ENCODE results near the gene FBLN5.
A peak's percentile ranks its signal among the peaks of the same experiment; 100 is the strongest.
"Not testable (repeated sequence)": the region's sequence is repeated elsewhere in the genome, so short reads cannot be mapped to it uniquely, and the experiment has no call there.

FBLN5 gene

DNA sequence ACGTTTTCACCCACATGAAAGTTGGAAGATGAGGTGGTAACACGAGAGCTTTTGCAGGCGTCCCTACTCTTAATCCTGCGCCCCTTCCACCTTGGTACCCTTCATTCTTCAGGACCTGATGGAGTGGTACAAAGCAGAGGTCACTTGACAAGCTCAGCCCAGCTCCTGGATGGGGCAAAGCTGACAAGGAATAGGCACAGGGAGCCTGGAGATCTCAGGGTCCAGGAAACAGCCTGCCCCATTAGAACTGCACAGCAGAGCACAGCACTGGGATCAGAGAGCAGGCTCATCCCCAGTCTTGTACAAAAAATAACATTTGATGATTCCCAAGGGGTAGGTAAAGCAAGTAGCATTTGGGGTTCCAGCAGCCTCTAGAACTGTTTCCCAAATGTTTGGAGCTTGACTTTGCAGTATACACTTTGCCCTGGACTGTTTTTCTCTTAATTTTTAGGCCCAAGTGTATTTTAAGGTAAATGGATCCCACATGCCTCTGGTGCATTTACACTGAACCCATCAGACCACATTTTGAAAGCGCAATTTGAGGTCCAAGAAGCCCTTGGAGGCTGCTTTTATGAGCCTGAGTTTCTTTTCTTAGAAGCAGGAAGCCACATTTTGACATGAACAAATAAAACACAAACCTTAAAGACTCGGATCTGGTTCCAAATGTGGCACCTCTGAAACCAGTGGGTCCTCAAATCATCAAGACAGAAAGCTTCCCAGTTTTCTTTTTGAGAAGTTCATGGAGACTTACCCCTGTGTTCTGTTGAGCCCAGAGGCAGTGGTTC, 80.8 kb downstream of the FBLN5 start:
- no peak for DNase-seq

DNA sequence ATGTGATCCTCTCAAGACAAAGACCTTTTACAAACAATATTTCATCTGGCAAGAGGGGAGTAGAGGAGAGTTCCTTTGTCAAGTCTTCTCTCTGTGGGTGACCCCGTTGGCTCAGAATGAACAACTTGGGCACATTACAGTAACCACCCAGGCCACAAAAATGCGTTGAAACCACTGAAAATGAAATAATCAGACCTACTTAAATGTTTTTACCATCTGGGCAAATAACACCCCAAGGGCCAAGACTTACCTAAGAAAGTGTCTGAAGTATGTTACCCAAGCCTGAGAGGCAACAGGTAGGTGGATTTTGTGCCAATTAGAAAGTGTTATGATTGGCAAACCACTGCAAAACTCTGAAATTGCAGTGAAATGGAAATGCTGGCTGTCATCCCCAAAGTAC, 81.4 kb downstream of the FBLN5 start:
- no peak for DNase-seq

DNA sequence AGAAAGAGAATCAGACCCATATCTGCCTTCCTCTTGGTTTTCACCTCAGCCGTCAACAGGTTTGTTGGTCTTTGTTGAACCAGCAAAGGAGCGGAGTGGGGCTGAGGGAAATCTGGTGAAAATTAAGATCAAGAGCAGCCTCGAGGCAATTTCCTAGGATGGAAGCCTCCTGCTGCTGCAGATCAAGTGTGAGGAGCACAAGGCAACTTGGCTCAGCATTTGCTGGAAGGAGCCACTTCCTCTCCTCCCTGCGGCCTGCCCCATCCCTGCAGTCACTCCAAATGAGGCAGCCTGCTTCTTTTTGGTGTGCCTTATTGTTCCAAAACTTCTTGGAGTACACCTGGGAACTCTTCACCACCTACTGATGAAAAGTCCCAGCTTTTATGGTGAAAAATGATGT, 85.1 kb downstream of the FBLN5 start:
- no peak for DNase-seq

DNA sequence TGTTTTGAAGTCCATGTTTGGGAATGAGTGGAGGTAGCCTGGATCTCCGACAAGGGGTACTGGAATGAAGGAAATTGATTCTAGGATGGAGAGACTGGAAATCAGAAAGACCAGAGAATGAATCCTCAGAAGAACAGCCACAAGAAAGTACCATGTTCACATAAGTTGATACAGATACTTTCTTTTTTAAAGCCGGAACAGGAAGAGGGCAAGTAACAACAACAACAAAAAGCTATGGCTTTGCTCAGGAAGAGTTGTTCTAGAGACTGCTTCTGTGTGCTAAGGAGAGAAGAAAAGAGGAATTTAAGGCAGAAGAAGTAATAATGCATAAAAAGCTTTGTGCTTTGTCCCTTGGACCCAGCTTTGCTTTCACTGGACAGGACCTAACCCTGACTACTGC, 86.4 kb downstream of the FBLN5 start:
- no peak for DNase-seq

DNA sequence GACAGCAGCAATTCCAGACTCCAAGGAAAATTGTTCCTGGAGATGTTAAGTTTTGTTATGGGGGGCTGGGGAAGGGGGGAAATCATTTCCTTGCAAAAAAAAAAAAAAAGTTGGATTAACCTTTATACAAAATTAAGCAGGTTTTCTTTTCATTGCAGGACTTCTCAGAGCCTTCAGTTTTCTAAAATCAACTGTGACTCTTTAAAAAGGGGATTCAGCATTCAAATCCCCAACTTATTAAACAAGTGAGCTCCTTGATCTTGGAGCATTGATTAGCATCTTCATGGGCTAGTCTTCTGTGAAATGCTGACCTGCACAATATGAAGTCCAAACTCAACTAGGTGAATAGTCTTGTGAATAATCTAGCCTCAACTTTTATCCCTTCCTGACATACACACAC, 87.3 kb downstream of the FBLN5 start:
- no peak for DNase-seq

DNA sequence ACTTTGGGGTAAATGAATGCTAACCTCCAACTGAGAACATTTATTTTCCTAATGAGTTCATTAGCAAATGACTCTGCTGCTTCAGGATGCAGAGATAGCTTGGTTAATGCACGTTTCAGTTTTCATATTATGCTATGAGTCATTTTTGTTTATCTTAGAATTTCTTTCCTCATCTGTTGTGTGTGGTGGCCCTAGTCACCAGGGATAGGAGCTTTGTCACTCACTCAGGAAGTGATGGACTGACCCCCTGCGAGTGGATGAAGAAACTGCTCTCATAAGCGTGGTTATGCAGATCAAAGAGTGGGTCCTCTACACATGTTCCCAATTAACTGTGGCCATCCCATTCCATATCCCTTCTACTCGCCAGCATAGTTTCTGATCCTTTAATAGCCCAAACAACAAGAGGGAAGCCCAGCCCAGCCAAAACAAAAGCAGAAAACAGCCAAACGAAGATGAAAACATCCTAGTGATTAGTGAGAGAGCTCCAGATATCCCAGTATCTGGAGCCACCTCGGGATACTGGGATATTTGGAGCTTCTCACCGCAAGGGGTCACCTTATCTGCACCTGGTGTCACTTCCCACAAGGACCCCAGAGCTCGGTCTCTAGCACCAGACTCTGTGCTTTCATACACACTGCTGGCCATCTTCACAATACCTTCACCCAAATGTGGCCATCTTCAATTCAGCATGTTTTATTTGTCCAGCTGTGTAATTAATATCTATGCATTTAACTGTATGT, 88.8 kb downstream of the FBLN5 start:
- DNase-seq, result no peak

DNA sequence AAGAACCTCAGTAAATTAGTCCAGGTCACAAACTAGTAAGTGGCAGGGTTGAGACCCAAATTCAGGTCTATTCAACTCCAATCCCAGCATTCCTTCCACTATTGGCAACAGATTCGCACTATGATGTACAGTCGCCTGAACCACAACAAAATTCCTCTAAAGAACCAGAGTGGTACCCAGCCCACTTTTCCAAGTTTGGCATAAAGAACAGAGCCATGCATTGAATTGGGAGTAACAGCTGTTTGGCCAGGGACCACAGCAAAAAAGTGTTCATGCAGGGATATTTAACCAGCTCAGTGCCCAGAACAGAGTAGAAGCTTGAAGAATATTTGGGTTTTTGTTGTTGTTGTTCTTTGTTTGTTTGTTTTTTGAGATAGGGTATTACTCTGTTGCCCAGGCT, 89.9 kb downstream of the FBLN5 start:
- no peak for DNase-seq

DNA sequence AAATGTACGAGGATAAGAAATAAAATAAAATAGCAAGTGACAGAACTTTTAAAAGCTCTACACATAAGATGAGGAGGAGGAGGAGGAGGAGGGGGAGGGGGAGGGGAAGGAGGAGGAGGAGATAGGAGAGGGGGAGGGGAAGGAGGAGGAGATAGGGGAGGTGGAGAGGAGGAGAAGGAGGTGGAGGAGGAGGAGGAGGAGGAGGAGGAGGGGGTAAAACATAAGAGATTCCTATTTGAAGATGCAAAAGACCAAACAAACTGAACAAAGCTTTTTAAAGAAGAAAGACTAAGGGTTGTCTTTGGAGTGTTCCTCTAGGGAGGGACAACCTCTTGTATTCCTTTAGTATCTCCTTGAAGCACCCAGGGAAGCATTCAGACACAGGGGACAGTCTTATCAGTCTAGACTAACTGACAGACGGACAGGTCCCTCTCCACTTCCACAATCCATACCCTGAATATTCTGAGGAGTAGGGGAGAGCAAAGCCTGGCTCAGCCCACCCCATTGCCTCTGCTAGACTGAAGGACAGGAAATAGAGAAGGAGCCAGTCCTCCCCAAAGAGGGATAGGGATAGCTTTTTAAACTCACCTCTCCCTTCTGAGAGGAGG, 93.1 kb downstream of the FBLN5 start:
- no peak for DNase-seq

DNA sequence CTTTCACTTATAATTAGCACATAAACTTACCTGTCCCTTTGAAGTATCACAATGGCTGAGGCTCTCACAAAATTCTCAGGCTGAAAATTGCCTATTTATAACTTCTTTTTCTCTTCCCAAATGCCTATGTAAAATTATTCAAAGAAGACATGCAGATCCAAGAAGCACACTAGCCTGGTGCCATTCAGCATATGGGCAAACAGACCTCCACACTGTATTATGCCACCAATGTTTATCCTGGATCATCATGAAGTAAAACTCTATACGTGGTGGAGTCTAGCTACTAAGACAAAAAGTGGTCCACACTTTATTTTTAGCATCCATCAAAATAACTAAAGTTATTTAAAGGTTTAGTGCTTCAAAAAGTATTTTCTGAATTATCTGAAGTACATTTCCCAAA, 95.9 kb downstream of the FBLN5 start:
- DNase-seq, result no peak

DNA sequence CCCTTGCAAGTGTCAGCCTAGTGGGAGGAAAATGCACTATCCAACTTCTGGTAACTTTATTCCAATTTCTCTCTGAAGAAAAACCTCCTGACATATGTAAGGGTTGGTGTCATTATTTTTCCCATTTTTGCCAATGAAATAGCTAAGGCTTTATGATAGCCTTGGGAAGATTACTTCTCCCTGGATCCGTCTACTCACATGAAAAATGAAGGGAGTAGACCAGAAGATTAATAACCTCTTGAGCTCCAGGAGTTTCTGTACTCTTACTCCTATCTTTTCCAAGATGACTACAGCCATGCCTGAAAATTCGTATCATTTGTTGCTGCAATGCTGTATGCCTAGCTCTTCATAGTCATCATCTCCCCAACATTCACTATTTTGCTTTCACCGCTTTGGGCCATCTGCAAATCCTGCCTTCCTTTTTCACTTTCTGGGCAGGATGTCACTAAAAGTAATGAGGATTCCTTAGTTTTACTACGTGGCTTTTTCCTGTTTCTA, 98.9 kb downstream of the FBLN5 start:
- no peak for DNase-seq

DNA sequence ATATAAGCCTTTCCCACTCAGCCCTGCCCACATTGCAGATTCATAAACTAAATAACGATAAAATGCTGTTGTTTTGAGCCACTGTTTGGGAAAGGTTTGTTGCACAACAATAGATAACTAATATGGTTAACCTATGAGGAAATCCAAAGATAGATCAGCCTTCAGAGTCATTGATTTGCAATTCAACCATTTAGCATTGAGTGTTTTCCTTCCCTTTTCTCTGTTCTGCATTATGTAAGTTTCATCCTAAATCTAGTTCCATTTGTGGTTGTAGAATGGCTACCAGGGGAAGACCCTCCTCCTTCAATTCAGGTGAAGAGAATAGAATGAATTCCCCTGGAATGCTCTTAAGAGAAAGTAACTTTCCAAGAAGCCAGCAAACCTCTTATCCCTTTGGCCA, 99.8 kb downstream of the FBLN5 start:
- DNase-seq, result no peak

DNA sequence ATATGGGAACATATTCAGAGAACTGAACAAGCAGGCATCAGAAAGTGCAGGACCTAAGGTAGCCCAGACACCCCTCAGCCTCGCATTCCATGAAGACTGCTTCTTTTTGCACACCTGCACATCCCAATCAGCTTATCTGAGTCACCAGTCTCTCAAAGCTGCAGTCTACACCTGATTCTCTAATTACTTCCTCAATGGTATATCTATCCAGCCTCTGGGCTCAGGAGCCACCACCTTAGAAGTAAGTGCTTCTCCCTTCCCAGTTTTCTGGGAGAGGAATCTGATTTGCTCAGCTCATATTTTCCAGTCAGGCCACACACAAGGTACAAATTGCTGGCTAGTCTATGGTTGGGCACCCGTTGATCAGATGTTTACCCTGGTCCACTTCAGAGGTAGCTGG, 101.8 kb downstream of the FBLN5 start:
- no peak for DNase-seq

DNA sequence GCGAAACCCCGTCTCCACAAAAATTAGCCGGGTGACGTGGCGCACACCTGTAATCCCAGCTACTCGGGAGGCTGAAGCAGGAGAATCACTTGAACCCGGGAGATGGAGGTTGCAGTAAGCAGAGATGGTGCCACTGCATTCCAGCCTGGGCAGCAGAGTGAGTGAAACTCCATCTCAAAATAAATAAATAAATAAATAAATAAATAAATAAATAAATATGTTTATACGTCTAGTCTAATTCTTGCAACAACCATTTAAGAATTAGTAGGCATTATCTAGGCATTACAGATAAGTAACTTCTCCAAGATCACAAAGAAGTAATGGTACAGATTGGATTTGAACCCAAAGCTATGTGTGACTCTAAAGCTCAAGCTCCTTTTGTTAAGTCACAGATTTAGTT, 102.4 kb downstream of the FBLN5 start:
- not testable (repeated sequence) for DNase-seq

DNA sequence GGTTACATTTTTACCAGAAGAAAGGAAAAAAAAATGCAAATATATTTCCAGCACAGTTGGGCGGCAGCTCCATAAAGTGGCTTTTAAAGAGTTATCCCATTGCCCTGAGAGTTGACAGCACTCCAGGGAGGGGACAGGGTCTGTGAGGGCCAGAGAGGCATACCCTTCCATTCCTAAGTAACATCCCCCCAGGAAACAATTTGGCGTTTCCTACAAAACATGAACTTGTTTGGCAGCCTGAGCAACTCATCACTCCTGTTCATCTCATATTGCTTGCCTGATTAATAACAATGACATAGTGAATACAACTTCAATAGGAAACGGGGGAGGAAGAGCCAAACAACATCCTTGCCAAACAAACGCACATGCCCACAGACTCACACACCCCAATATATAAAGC, 103.5 kb downstream of the FBLN5 start:
- DNase-seq, result no peak

DNA sequence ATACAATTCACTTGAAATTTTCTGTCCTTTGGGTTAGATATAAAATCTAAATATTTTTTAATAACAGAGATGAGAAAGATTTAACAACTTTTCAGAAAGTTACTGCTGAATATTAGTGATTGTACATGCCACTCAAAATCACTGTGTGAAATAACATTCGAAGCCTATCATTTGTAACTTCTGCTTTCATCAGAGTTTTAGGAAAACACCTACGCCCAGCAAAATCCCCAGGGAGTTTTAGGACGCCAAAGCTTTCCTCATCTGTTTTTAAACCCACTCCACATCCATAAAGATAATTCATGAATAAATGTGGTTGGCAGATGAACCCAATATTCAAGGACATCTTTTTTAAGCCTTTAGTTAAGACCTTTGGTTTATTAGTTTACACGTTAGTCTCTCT, 104.1 kb downstream of the FBLN5 start:
- DNase-seq, result no peak

DNA sequence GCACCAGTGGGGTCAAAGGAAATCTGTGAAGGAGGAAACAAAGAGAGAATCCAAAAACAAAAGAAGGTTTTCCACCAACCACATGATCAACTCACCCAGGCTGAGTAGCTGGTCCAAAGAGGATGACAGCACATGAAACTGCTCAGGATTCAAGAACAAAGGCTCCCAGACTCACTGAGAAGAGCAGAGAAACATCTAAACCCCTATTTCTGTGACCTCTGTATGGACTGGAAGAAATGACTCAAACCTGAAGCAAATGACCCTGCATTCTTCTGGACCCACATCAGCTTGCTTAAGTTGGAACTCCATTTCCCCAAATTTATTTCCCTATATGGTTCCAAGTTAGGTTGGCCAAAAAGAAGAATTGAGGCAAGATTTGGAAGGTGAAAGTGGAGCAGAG, 106.4 kb downstream of the FBLN5 start:
- no peak for DNase-seq

DNA sequence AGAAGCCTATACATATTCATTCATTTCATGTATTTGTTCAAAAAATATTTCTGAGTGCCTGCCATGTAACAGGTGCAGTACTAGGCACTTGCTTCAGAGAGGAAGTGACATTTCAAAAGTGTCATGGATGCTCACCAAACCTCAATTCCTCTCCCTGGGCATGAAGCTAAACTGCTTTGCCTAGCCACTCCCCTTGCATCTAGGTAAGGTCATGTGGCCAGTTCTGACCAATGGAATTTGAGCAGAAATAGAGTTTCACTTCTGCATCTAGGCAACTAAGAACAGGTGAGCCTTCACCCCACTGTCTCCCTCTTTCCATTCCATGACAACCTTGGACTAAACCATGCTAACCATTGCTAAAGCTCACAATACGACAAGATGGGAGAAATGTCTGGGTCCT, 107.7 kb downstream of the FBLN5 start:
- no peak for DNase-seq

DNA sequence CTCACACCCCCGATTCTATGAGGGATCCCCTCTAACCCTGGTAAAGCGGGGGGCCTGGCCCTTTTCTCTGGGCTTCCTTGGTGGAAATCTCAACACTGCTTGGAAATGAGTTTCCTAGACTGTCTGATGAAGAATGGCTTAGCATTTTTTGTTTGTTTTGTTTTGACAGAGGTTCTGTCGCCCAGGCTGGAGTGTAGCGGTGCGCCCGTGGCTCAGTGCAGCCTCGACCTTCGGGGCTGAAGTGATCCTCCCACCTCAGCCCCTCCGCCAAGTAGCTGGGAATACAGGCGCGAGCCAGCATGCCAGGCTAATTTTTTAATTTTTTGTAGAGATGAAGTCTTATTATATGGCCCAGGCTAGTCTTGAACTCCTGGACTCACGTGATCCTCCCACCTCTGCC, 110.4 kb downstream of the FBLN5 start:
- no peak for DNase-seq

DNA sequence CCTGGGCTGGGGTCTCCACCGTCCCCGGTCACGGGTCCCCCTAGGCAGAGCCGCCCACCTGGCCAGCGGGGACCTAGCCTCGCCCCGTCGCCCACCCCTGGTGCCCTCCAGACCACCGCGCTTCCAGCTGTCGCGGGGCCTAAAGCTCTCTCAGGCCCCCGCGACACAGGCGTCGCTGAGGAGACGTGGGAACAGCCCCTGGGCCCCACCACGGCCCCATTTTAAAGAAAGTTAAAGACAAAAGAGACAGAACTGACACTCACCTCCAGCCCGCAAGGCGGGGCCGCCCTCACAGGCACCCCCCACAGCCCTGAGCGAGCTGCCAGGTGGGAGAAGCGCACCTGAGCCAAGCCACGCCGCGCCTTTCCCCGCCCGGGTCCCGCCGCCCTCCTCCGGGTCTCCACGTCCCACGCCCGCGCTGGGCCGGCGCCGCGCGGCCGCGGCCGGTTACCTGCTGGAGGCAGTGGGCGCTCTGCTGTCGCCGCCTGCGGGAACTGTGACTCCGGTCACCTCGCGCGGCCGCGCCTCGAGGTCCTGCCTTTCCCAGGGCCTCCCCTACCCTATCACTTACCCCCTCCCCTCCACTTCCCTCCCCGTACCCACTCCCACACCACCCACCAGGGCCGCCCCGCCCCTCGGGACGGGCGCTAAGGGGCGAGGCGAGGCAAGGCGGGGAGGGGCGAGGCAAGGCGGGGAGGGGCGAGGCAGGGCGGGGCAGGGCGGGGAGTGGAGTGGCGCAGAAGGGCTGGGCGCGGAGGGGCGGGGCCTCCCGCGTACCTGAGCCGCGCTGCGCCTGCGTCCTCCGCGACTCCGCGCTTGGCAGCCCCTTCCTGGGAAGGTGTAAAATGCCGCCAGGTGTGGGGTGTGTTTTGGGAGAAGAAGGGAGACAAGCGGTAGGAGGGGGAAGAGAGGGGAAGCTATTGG, 111.3 kb downstream of the FBLN5 start:
- DNase-seq, result peak in 13 of 56 donors; percentile 2 to 51 (median 20)

DNA sequence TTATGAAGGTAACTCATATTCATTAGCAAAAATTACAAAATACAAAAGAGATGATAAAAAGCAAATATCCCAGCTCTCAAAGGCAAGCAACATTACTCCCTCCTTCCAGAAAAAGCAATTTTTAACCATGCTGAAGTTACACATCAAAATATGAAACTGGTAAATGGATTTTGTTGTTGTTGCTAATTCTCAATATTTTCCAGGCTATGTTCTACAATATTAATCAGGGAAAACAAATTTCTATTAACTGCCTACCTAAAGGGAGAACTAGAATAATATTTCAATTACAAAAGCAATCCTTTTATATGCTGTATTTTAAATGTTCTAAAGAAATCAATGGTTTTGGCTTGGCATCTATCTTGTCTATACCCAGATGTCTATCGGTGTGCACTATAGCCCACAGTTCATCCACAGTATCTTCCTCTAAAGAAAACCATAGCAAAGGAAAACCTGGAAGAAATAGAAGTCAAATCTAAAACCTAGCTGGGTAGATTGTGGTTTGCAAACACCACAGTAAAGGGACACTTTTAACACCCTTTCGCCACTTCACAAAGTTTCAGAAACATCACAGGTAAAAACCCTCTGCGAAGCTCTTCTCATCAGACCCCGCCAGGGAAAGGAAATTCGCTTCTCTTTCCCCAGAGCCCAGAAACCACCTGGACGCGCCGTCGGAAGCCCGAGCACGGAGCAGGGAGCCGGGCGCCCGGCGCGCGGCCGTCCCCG, 112.1 kb downstream of the FBLN5 start:
- no peak for DNase-seq

DNA sequence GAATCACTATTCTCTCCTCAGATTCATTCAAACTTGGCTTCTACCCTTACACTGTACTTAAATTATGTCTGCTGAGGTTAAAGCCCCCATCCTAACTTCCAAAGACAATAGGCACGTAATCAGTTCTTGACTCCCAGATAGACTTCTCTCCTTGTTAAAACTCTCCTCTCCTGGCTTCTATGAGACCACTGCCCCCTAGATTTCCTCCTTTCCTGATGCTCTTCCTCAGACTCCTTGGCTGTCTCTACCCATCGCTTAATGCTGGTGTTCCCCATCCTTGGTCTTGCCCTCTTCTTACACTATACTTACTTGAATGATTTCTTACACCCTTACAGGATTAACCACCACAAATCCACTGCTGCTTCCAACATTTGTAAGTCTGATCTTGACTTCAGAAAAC, 112.9 kb downstream of the FBLN5 start:
- DNase-seq, result no peak
